Skeletal muscle cell (primary cell): ENCODE measurements around the gene DENND4B.
"Not testable (repeated sequence)": the region's sequence is repeated elsewhere in the genome, so short reads cannot be mapped to it uniquely, and the experiment has no call there.

ENCODE experiments used
- DNase-seq: peaks from one replicate; pipeline ENCODE4 v3.0.0-alpha.2; 2010; ENCODE audit warnings: low read depth
- H3K4me3 ChIP-seq: 2 replicates; pipeline ENCODE4 v1.5.1; 2011; ENCODE audit warnings: low read depth, mild to moderate bottlenecking, control low read depth, low read length, moderate library complexity

DENND4B gene

DNA sequence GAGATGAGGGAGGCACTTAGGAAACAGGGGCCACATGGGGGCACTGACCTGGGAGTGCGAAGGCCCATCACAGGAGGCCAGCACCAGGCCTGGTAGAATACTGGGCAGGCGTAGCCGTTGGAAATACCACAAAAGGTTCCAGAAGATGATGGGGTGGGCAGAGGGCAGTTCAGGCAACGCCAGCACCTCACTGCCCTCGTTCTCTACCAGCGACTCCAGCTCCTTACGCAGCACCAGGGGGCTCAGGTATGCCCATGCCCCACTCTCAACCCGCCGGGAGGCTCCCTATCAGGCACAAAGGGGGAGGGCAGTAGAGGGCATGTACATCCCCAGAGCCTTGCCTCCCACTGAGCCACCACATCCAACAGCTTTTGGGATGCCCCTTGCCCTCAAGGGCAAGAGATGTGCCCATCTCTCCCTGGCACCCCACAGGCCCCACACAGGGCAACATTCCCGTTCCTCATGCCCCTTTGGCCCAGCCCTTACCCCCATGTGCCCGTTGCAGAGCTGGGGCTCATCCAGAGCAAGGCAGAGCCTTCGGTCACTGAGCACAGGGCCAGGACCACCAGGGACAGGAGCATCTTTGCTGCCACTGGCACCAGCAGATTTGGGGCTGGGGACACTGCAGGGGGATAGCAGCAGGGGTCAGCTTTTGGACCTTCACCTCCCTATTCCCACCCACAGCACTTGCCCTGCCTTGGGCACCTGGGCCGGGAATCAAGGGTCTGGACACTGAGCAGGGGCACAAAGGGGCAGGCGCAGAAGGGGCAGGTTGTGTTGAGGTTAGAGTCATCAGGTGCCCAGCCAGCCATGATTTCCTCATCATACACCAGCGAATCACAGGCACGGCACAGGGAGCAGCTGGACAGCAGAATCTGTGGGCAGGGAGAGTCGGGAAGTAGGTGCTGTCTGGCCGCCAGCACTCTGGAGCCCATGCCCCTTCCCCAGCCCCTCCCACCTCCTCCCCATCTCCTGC, 14.1 kb downstream of the DENND4B start:
- no peak overlapping the region for H3K4me3 ChIP-seq
- DNase-seq: no peak

GRCh38 chr1:153929981-153930948, 16.3 kb downstream of the DENND4B start:
- H3K4me3 ChIP-seq: no peak overlapping the region
- DNase-seq: no peak

DNA sequence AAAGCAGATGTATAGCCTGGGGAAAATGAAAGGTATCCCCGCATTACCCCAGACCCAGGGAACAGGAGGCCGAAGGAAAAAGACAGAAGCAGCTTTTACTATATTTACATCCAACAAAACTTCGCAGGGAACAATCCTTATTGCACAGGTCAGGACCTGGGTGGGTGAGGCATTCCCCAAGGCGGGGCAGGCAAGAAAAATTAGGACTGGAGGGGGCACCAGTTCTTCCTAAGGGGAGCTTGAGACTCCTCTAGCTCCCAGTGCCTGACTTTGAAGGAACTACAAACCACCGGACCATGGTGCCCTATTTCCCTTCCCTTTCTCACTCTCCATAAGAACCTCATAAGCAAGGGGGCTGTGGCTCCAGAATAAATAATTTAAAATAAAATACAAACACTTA, 17.1 kb downstream of the DENND4B start:
- no peak for DNase-seq
- H3K4me3 ChIP-seq: no peak overlapping the region

GRCh38 chr1:153928791-153929341, 17.7 kb downstream of the DENND4B start:
- no peak for DNase-seq
- no peak overlapping the region for H3K4me3 ChIP-seq

DNA sequence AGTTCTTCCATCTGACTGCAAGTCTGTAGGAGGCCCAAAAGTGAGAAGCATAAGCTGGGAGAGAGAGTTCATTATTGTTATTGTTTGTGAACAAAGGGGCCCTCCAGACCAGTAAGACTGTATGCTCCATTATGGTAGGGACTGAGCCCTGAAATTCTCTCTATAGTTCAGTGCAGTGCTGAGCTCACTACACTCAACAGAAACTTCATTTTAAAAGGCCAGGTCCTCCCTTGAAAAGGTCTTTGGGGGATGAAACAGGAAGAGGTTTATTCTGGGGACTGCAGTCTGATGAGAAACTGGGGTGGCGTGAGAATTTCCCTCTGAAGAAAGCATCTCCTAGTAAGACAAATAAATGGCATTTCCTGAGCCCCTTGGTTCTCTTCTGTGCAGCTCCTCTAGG, 18.3 kb downstream of the DENND4B start:
- DNase-seq: no peak
- no peak overlapping the region for H3K4me3 ChIP-seq

DNA sequence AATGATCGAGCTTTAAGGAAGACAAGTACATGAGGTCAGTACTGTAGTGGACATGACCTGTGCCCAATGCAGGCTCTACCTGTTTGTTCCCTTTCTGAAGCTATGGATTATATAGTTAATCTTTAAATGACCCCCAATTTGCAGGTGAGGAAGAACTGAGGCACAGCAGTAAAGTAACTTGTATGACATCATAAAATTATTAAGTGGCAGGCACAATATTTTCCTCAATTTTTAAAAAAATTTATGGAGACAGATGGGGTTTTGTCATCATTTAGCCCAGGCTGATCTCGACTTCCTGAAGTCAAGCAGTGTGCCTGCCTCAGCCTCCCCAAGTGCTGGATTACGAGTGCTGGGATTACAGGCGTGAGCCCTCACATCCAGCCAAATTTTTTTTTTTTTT, 20.1 kb downstream of the DENND4B start:
- H3K4me3 ChIP-seq: no peak overlapping the region
- DNase-seq: no peak

- H3K4me3 ChIP-seq: peak within 1 kb of the TSS; percentile 78
- DNase-seq: peak; percentile 100
Observed at GRCh38 chr1:153922972-153923925, 23.3 kb downstream of the DENND4B start, which contains the start of gene GATAD2B. TSS of gene GATAD2B (minus strand) at chr1:153922972. CDS start at chr1:153828347, 94,625 bp downstream.

GRCh38 chr1:153922076-153922971, 24.2 kb downstream of the DENND4B start:
- peak overlapping the region; percentile 78 for H3K4me3 ChIP-seq
- no peak for DNase-seq

- DNase-seq: no peak
- H3K4me3 ChIP-seq: peak overlapping the region; percentile 78
Observed at GRCh38 chr1:153921803-153922075, 24.8 kb downstream of the DENND4B start.

DNA sequence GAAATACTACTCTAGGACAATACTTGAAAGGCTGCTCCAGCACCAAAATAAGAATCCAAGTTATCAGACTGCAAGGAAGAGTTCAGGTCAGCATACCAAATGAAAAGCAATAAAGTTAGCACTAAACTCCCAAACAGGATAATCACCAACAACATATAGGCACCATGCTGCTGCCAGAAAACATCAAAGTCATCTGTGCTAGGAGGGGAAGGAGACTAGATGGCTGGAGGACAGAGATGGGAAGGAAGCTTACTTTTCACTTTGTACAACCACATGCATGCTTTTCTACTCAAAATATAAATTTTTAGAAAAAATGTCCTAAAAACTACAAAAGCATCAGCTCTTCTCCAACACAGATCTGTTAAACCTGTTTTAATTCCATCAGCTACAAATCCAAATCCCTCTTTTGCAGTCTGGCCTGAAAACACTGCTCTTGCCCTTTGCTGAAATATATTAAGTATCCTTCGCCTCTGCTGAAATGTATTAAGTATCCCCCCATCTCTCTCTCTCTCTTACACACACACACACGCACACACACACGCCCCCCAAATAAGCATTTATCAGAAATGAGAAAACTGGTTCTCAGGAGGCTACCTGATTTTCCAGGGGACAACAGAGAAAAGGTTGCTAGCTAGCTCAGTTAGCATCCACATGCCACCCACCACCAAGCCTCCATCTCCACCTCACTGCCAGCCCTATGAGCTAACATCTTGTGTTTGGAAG, 25.3 kb downstream of the DENND4B start:
- DNase-seq: no peak
- H3K4me3 ChIP-seq: peak overlapping the region; percentile 78

GRCh38 chr1:153919876-153920852, 26.4 kb downstream of the DENND4B start:
- no peak overlapping the region for H3K4me3 ChIP-seq
- no peak for DNase-seq

GRCh38 chr1:153916297-153916696, 30.2 kb downstream of the DENND4B start:
- no peak overlapping the region for H3K4me3 ChIP-seq
- no peak for DNase-seq

DNA sequence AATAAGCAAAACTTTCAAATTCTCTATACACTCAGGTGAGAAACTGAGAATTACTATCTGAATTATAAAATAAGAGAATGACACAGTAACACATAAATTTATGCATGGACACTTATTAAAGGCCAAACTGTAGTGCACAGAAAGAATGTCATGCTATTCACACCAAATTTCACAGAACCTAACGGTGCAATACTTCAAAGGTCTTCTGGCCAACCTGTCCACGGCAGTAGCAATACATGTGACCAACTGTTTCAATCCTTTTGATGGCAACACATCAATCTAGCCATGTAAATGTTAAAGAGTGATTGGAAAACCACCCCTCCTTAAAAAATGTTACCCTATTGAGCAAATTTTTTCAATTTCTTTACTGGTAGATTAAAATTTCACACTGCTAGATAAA, 34.2 kb downstream of the DENND4B start:
- H3K4me3 ChIP-seq: no peak overlapping the region
- no peak for DNase-seq

DNA sequence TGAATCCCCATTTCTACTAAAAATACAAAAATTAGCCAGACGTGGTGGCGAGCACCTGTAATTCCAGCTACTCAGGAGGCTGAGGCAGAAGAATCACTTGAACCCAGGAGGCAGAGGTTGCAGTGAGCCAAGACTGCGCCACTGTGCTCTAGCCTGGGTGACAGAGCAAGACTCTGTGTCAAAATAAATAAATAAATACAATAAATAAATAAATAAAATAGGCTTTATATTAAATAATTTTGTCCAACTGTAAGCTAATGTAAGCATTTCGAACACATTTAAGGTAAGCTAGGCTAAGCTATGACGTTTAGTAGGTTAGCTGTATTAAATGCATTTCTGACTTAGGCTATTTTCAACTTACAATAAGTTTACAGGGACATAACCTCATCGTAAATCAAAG, 36.0 kb downstream of the DENND4B start:
- not testable (repeated sequence) for DNase-seq, H3K4me3 ChIP-seq

GRCh38 chr1:153908071-153908470, 38.4 kb downstream of the DENND4B start:
- no peak overlapping the region for H3K4me3 ChIP-seq
- no peak for DNase-seq

GRCh38 chr1:153907134-153907533, 39.4 kb downstream of the DENND4B start:
- H3K4me3 ChIP-seq: no peak overlapping the region
- DNase-seq: no peak
